OCI-LY3 (cell line): ENCODE data around the gene MYO7A.

Source experiments
- H2AFZ ChIP-seq: fragments of 200-600, 300-600 bp; shearing (Covaris generic); 2 replicates; pipeline ENCODE4 v1.6.0; 2014; ENCODE audit warnings: antibody characterized with exemption, low read depth, low read length
- H3K27ac ChIP-seq: fragments of 200-600, 300-600 bp; sonication (generic); 2 replicates; pipeline ENCODE4 v1.5.1; 2014; ENCODE audit warnings: mild to moderate bottlenecking, low read length, moderate library complexity, mixed read lengths
- H3K27me3 ChIP-seq: fragments of 200-600, 300-600 bp; sonication (generic); 2 replicates; pipeline ENCODE4 v1.6.1; 2014; ENCODE audit warnings: low read depth, low read length, mixed read lengths
- H3K36me3 ChIP-seq: fragments of 200-600, 300-600 bp; sonication (generic); replicated peaks from 2 replicates; pipeline ENCODE3; 2014; ENCODE audit warnings: low read depth, low read length, mixed read lengths
- H3K4me1 ChIP-seq: fragments of 300-600, 200-600 bp; sonication (generic); 2 replicates; pipeline ENCODE4 v1.6.1; 2014; ENCODE audit warnings: low read length, mixed read lengths
- H3K4me2 ChIP-seq: fragments of 200-600, 300-600 bp; sonication (generic); 2 replicates; pipeline ENCODE4 v1.6.1; 2014; ENCODE audit warnings: low read length, mixed read lengths
- H3K4me3 ChIP-seq: fragments of 300-600, 200-600 bp; sonication (generic); 2 replicates; pipeline ENCODE4 v1.5.1; 2014; ENCODE audit warnings: antibody characterized with exemption, mild to moderate bottlenecking, low read length, moderate library complexity
- H3K79me2 ChIP-seq: fragments of 300-600, 200-600 bp; shearing (Covaris generic); 2 replicates; pipeline ENCODE4 v1.6.1; 2014; ENCODE audit warnings: mild to moderate bottlenecking, low read length, mixed read lengths
- H3K9ac ChIP-seq: fragments of 300-600, 200-600 bp; shearing (Covaris generic); 2 replicates; pipeline ENCODE4 v1.6.0; 2014; ENCODE audit warnings: mild to moderate bottlenecking, low read length, moderate library complexity
- H3K9me3 ChIP-seq: fragments of 200-600, 300-600 bp; shearing (Covaris generic); 2 replicates; pipeline ENCODE4 v1.6.1; 2014; ENCODE audit warnings: low read length, mixed read lengths; ENCODE audit not compliant: insufficient read depth
- H4K20me1 ChIP-seq: fragments of 200-600, 300-600 bp; sonication (generic); 2 replicates; pipeline ENCODE4 v1.6.1; 2016; ENCODE audit warnings: low read length, mixed read lengths; ENCODE audit not compliant: insufficient read depth
- EZH2phosphoT487 ChIP-seq: fragments of 200-600 bp; shearing (Covaris generic); IDR thresholded peaks from 2 replicates; pipeline ENCODE4 v1.6.1; 2018; ENCODE audit warnings: antibody characterized with exemption, mixed run types, low read depth
- TF ChIP-seq, protein P1 (sequence below): fragments of 200-600, 300-600 bp; sonication (generic); IDR thresholded peaks from 2 replicates; pipeline ENCODE4 v1.5.1; 2014; ENCODE audit warnings: antibody characterized with exemption, low read length, low read depth

MYO7A gene

DNA sequence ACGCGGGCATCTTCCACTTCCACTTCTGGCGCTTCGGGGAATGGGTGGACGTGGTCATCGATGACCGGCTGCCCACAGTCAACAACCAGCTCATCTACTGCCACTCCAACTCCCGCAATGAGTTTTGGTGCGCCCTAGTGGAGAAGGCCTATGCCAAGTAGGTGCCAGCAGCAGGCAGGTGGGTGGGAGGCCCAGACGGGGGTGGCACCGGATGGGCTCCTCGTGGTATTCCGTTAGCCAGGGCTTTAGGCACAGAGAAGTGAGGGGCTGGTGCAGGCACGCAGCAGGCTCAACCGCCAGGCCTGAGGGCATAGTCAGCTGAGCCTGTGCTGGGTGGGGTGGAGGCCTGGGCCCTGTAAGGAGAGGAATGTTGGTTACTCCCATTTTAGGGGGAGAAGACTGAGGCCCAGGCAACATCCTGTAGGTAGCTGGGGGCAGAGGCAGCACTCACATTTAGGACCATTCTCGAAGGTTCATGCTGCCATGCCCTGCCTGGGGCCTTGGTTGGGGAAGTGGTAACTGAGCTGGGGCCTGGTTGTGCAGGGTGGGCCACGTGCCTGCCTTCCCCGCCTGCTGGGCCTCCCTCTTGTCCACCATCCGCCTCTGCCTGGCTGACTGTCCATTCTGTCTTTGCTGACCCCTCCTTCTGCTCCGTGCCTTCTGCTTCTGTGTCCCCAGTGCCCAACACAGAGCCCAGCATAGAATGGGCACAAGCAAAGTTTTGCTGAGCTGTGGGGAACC is 15.2 kb upstream of the MYO7A start:
- H3K4me1 ChIP-seq = no peaks in the 10 kb centered on the region
- no peaks in the 10 kb centered on the region for H3K79me2 ChIP-seq
- no peaks in the 10 kb centered on the region for H3K27me3 ChIP-seq
- H3K4me3 ChIP-seq = no peak overlapping the region
- H2AFZ ChIP-seq = no peak overlapping the region
- no peaks in the 10 kb centered on the region for H4K20me1 ChIP-seq
- no peak overlapping the region for H3K27ac ChIP-seq
- no peak overlapping the region for H3K9ac ChIP-seq
- H3K36me3 ChIP-seq = no peaks in the 10 kb centered on the region
- H3K9me3 ChIP-seq = no peaks in the 10 kb centered on the region
- H3K4me2 ChIP-seq = no peak overlapping the region
- no peak for TF ChIP-seq EZH2phosphoT487
- TF ChIP-seq, protein P1, sequence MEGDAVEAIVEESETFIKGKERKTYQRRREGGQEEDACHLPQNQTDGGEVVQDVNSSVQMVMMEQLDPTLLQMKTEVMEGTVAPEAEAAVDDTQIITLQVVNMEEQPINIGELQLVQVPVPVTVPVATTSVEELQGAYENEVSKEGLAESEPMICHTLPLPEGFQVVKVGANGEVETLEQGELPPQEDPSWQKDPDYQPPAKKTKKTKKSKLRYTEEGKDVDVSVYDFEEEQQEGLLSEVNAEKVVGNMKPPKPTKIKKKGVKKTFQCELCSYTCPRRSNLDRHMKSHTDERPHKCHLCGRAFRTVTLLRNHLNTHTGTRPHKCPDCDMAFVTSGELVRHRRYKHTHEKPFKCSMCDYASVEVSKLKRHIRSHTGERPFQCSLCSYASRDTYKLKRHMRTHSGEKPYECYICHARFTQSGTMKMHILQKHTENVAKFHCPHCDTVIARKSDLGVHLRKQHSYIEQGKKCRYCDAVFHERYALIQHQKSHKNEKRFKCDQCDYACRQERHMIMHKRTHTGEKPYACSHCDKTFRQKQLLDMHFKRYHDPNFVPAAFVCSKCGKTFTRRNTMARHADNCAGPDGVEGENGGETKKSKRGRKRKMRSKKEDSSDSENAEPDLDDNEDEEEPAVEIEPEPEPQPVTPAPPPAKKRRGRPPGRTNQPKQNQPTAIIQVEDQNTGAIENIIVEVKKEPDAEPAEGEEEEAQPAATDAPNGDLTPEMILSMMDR = no peak

DNA sequence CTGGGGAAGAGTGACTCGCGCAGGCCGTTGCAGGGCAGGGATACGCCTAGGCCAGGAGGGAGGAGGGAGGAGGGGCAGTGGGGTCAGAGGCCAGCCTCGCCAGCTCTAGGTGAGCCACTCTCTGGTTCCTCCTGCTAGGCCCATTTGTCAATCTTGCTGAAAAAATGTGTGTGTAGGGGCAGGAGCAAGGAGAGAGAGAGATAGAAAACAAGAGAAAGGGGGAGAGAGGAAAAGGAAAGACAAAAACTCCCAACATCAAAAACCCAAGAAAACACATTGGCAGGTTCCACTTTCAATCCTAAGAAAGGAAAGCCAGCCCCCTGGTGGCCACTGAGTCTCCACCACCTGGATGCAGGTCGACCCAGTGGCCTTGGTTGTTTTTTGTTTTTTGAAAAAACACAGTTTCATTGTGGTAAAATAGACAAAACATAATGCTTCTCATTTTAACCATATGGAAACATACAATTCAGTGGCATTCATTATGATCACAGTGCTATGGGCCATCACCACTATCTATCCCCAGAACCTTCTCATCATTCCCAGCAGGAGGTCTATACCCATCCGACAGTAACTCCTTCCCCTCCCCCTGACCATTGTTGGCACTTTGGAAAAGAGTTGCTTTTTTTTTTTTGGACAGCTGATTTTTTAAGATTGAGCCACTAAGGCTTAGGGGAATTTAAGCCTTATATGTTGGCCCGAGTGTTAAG is 14.5 kb upstream of the MYO7A start:
- Histone ChIP-seq H2AFZ (no peak overlapping the region), H3K27me3 (no peaks in the 10 kb centered on the region), H3K27ac (no peak overlapping the region), H3K36me3 (no peaks in the 10 kb centered on the region), H3K4me3 (no peak overlapping the region), H4K20me1 (no peaks in the 10 kb centered on the region), H3K9ac (no peak overlapping the region), H3K9me3 (no peaks in the 10 kb centered on the region), H3K4me2 (no peak overlapping the region), H3K79me2 (no peaks in the 10 kb centered on the region), H3K4me1 (no peaks in the 10 kb centered on the region)
- TF ChIP-seq EZH2phosphoT487 = no peak
- TF ChIP-seq, protein P1 = peak; percentile 74

DNA sequence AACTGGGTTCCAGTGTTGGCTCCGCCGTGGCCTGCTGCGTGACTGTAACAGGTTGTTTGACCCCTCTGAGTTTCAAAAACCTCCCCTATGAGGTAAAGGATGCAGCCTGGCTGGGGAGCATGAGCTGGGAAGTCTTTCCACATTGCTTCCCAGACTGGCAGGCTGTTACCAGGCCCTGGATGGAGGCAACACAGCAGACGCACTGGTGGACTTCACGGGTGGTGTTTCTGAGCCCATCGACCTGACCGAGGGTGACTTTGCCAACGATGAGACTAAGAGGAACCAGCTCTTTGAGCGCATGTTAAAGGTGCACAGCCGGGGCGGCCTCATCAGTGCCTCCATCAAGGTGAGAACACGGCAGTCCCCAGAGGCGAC is 14.0 kb upstream of the MYO7A start:
- Histone ChIP-seq H3K27ac (no peak overlapping the region), H2AFZ (no peak overlapping the region), H3K79me2 (no peaks in the 10 kb centered on the region), H3K4me2 (no peak overlapping the region), H3K36me3 (no peaks in the 10 kb centered on the region), H4K20me1 (no peaks in the 10 kb centered on the region), H3K27me3 (no peaks in the 10 kb centered on the region), H3K4me3 (no peak overlapping the region), H3K9me3 (no peaks in the 10 kb centered on the region), H3K9ac (no peak overlapping the region), H3K4me1 (no peaks in the 10 kb centered on the region)
- TF ChIP-seq EZH2phosphoT487 = no peak
- TF ChIP-seq, protein P1 = no peak

DNA sequence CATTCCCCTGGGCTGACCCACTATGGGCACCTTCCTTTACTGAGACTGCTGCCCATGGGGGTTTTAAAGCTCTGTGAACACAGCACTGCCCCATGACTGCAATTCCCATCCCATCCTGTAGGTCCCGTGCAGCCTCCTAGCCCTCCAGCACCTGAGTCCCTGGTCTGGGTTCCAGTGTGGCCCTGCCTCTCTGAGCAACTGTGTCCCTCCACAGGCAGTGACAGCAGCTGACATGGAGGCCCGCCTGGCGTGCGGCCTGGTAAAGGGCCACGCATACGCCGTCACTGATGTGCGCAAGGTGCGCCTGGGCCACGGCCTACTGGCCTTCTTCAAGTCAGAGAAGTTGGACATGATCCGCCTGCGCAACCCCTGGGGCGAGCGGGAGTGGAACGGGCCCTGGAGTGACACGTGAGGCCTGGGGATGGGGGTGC is 12.8 kb upstream of the MYO7A start:
- Histone ChIP-seq H2AFZ (no peak overlapping the region), H3K79me2 (no peaks in the 10 kb centered on the region), H3K9me3 (no peaks in the 10 kb centered on the region), H3K4me1 (no peaks in the 10 kb centered on the region), H3K4me3 (no peak overlapping the region), H3K27ac (no peak overlapping the region), H3K27me3 (no peaks in the 10 kb centered on the region), H3K36me3 (no peaks in the 10 kb centered on the region), H3K4me2 (no peak overlapping the region), H3K9ac (no peak overlapping the region), H4K20me1 (no peaks in the 10 kb centered on the region)
- TF ChIP-seq EZH2phosphoT487 = no peak
- TF ChIP-seq, protein P1 = no peak; the same call in 1 of the 2 replicates
